Measurements from ENCODE around the gene LIN37.

Gene LIN37

GRCh38 chr19:35748106-35749020 lies at the start of gene LIN37:
Gene LIN37, plus strand, starts transcription at chr19:35748576. Its CDS starts 149 bp downstream, at chr19:35748725.
- peak; percentile 97 for DNase-seq

- DNase-seq: peak; percentile 98
Measured at GRCh38 chr19:35702223-35703012, 46.0 kb upstream of the LIN37 start.

GRCh38 chr19:35703343-35703742 lies 45.0 kb upstream of the LIN37 start:
- DNase-seq: peak; percentile 22

GRCh38 chr19:35704218-35704617 lies 44.2 kb upstream of the LIN37 start, which contains the start of gene ZBTB32:
Gene ZBTB32, plus strand, starts transcription at chr19:35704558. Its CDS starts 10,069 bp downstream, at chr19:35714627.
- peak; percentile 3 for DNase-seq

GRCh38 chr19:35708391-35708790 lies 40.0 kb upstream of the LIN37 start:
- DNase-seq: no peak

GRCh38 chr19:35710784-35711723 lies 37.3 kb upstream of the LIN37 start:
- no peak for DNase-seq

GRCh38 chr19:35712567-35713505 lies 35.5 kb upstream of the LIN37 start:
- no peak for DNase-seq

- no peak for DNase-seq
Measured at GRCh38 chr19:35713506-35713850, 34.9 kb upstream of the LIN37 start.

- no peak for DNase-seq
Measured at GRCh38 chr19:35713904-35714495, 34.4 kb upstream of the LIN37 start.

GRCh38 chr19:35714601-35715354 lies 33.6 kb upstream of the LIN37 start:
- DNase-seq: no peak

- DNase-seq: no peak
Measured at GRCh38 chr19:35715355-35715809, 33.0 kb upstream of the LIN37 start.

- no peak for DNase-seq
Measured at GRCh38 chr19:35715981-35716800, 32.2 kb upstream of the LIN37 start.

- DNase-seq: peak; percentile 71
Measured at GRCh38 chr19:35716801-35717664, 31.3 kb upstream of the LIN37 start.

GRCh38 chr19:35717665-35718344 lies 30.6 kb upstream of the LIN37 start, which contains the start of gene KMT2B:
Gene KMT2B, plus strand, starts transcription at chr19:35718003. Its CDS starts 16 bp downstream, at chr19:35718019.
- peak; percentile 90 for DNase-seq

GRCh38 chr19:35718345-35719041 lies 29.9 kb upstream of the LIN37 start:
- DNase-seq: no peak

GRCh38 chr19:35719402-35720162 lies 28.8 kb upstream of the LIN37 start:
- DNase-seq: no peak
